ENCODE results near the gene RSAD2. TPM values are rescaled to one million over a fixed set of nuclear protein-coding genes. Genes with fewer than 3 reads are reported as not detected.
A peak's percentile ranks its signal among the peaks of the same experiment; 100 is the strongest.

RSAD2 gene
- total and polyA plus RNA-seq, 2 of the 4 experiments (the other 2 are of a cell fraction) = not detected

- intact Hi-C loops (cut with micrococcal nuclease) = loop anchor here (5.0 kb wide), 1 partner anchor 127 kb away; no protein-coding TSS in a partner anchor
- H4K91ac ChIP-seq (ENCODE audit: insufficient read depth, low read depth, low read length) = no peak overlapping the region
- H2BK15ac ChIP-seq (ENCODE audit: low read depth, low read length) = no peak overlapping the region
- H3K27ac ChIP-seq (ENCODE audit: insufficient read depth, low read length) = no peak overlapping the region
- dilution Hi-C loops (cut with HindIII; ENCODE audit: low sequenced_read_pairs, unreplicated experiment) = no loop called here
- H3K23ac ChIP-seq (ENCODE audit: low read depth, low read length) = no peak overlapping the region
- peaks cover 13% of the 10 kb centered on the region for H3K27me3 ChIP-seq (ENCODE audit: control insufficient read depth, insufficient read depth, low read length)
- no peak overlapping the region for H3K14ac ChIP-seq (replicated peaks; ENCODE audit: low read depth, low read length)
- peak; percentile 2 for DNase-seq
- TF ChIP-seq FOS (IDR thresholded peaks at IDR 0.05; ENCODE audit: low read depth, low read length) = no peak
- TF ChIP-seq CHD1 (IDR thresholded peaks at IDR 0.05; ENCODE audit: low read depth, low read length) = no peak
- TF ChIP-seq MXI1 (IDR thresholded peaks at IDR 0.05; ENCODE audit: borderline replicate concordance, low read depth, low read length) = no peak
- no peak for TF ChIP-seq RCOR1 (IDR thresholded peaks at IDR 0.05; ENCODE audit: insufficient replicate concordance, low read length)
- no peak for TF ChIP-seq POLR2A (IDR thresholded peaks at IDR 0.05; ENCODE audit: low read depth, low read length)
- no peak for TF ChIP-seq ELK1 (IDR thresholded peaks at IDR 0.05; ENCODE audit: borderline replicate concordance, low read depth, low read length)
- no peak for TF ChIP-seq BHLHE40 (IDR thresholded peaks at IDR 0.05; ENCODE audit: low read depth, low read length)
- no peak for TF ChIP-seq MAZ (IDR thresholded peaks at IDR 0.05; ENCODE audit: borderline replicate concordance, low read depth, low read length)
- no peak for TF ChIP-seq RAD21 (IDR thresholded peaks at IDR 0.05; ENCODE audit: low read length)
- no peak for TF ChIP-seq MAFK (IDR thresholded peaks at IDR 0.05; ENCODE audit: low read depth, low read length)
- no peak for TF ChIP-seq NFE2L2 (IDR thresholded peaks at IDR 0.05; ENCODE audit: low read depth, low read length)
- TF ChIP-seq RFX5 (IDR thresholded peaks at IDR 0.05; ENCODE audit: low read depth, low read length) = no peak
- no peak for TF ChIP-seq SMC3 (IDR thresholded peaks at IDR 0.05; ENCODE audit: low read depth, low read length)
- H4K5ac ChIP-seq (ENCODE audit: low read depth, low read length) = no peak overlapping the region
- H3K18ac ChIP-seq (ENCODE audit: low read depth, low read length) = no peak overlapping the region
- no peak overlapping the region for H2BK120ac ChIP-seq (ENCODE audit: low read depth, low read length)
- CTCF ChIA-PET = no interaction called here
- no peak overlapping the region for H3K9ac ChIP-seq (ENCODE audit: low read depth, low read length)
- H2BK5ac ChIP-seq (ENCODE audit: low read depth, low read length, poor library complexity, severe bottlenecking) = no peak overlapping the region
- POLR2A ChIA-PET (ENCODE audit: unreplicated experiment) = no interaction called here
- H4K8ac ChIP-seq (ENCODE audit: low read depth in 2 of 2, low read length in 2 of 2) = no peak overlapping the region
- no peak overlapping the region for H2BK20ac ChIP-seq (ENCODE audit: low read depth, low read length)
- no peak overlapping the region for H3K4me2 ChIP-seq (ENCODE audit: low read depth, low read length)
- no peak for ATAC-seq (ENCODE audit: low read depth)
- H3K9me1 ChIP-seq (ENCODE audit: insufficient read depth, low read length) = no peaks in the 10 kb centered on the region
- H3K9me3 ChIP-seq (ENCODE audit: control insufficient read depth, insufficient read depth, low read length) = peaks cover 4% of the 10 kb centered on the region; the same call in 1 of the 2 replicates
- H3K79me1 ChIP-seq (ENCODE audit: low read depth in 1 of 2, low read length in 2 of 2) = no peaks in the 10 kb centered on the region
- H3K36me3 ChIP-seq (ENCODE audit: control insufficient read depth, insufficient read depth, low read length) = no peaks in the 10 kb centered on the region
- no peak overlapping the region for H2AFZ ChIP-seq (replicated peaks; ENCODE audit: low read length, poor library complexity)
- no peaks in the 10 kb centered on the region for H4K20me1 ChIP-seq (ENCODE audit: insufficient read depth, low read length)
- in situ Hi-C loops (cut with MboI; ENCODE audit: low sequenced_read_pairs) = no loop called here
- no peak overlapping the region for H3K4ac ChIP-seq (ENCODE audit: low read depth, low read length)
- no TSS peak for BruUV-seq (replicated peaks)
- H3K4me3 ChIP-seq (ENCODE audit: insufficient read depth, low read depth, low read length) = no peak overlapping the region
- no peak overlapping the region for H3K56ac ChIP-seq (ENCODE audit: extremely low read depth, insufficient read depth, low read length)
- no peak overlapping the region for H2AK9ac ChIP-seq (replicated peaks; ENCODE audit: low read depth, low read length, poor library complexity)
- no peaks in the 10 kb centered on the region for H3K4me1 ChIP-seq (ENCODE audit: control insufficient read depth, insufficient read depth, low read length)
- H2AK5ac ChIP-seq (ENCODE audit: low read depth, low read length) = no peak overlapping the region
- WGBS, 2 experiments (ENCODE audit: extremely low coverage in 2 of 2, insufficient read length in 1 of 2) = no CpG with 5 or more reads among the region's 3 CpGs
Measured at GRCh38 chr2:6914828-6915227, 37.3 kb downstream of the RSAD2 start.

All from IMR-90 (cell line).